ENCODE measurements around the gene ANO9. TPM values are rescaled to one million over a fixed set of nuclear protein-coding genes. Genes with fewer than 3 reads are reported as not detected.

The ANO9 gene
- total RNA-seq, 1 experiment from 2014 or later: 85.5 TPM

DNA sequence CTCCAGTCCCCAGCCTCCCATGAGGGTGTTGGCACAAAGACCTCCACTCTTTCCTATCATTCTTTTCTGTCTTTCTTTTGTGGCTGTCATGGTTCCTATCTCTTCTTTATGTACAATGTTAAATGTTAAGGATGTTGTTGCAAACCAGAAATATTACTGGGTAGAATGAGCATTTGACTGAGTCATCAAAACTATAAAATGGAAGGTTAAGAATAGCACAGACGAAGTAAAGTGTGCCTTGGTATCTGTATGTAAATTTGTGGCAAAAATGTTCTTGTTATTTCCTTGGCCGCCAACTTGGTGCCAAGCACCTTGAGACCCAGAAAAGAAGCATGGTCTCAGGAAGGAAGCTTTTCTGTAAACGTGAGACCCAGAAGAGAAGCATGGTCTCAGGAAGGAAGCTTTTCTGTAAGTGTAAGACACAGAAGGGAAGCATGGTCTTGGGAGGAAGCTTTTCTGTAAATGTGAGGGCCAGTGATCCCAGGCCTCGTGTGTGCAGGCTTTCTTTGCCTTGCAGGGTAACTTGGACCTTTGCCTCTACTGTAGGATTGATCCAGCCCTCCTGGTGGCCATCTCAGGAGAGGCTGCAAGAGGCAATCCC, 54.5 kb downstream of the ANO9 start:
- H3K9me3 Mint-ChIP-seq (ENCODE audit: unreplicated experiment): peaks cover 14% of the 10 kb centered on the region
- no peak for DNase-seq
- Histone ChIP-seq H3K27me3 (replicated peaks; ENCODE audit: control insufficient read depth, insufficient read depth, low read length) (no peaks in the 10 kb centered on the region), H3K4me1 (peaks cover 9% of the 10 kb centered on the region), H3K9me3 (peaks cover 9% of the 10 kb centered on the region), H3K4me3 (ENCODE audit: low read depth, low read length) (no peak overlapping the region), H3K36me3 (ENCODE audit: control insufficient read depth, insufficient read depth, low read length) (no peaks in the 10 kb centered on the region)
- intact Hi-C loops (cut with micrococcal nuclease; ENCODE audit: unreplicated experiment): no loop called here
- TF ChIP-seq, protein P1, sequence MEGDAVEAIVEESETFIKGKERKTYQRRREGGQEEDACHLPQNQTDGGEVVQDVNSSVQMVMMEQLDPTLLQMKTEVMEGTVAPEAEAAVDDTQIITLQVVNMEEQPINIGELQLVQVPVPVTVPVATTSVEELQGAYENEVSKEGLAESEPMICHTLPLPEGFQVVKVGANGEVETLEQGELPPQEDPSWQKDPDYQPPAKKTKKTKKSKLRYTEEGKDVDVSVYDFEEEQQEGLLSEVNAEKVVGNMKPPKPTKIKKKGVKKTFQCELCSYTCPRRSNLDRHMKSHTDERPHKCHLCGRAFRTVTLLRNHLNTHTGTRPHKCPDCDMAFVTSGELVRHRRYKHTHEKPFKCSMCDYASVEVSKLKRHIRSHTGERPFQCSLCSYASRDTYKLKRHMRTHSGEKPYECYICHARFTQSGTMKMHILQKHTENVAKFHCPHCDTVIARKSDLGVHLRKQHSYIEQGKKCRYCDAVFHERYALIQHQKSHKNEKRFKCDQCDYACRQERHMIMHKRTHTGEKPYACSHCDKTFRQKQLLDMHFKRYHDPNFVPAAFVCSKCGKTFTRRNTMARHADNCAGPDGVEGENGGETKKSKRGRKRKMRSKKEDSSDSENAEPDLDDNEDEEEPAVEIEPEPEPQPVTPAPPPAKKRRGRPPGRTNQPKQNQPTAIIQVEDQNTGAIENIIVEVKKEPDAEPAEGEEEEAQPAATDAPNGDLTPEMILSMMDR (IDR thresholded peaks at IDR 0.05; ENCODE audit: insufficient read depth in 1 of 2, low read depth in 1 of 2, low read length in 1 of 2, severe bottlenecking in 1 of 2, unreplicated experiment in 1 of 2): no peak
- peaks cover 9% of the 10 kb centered on the region for H3K36me3 Mint-ChIP-seq (ENCODE audit: insufficient read depth, unreplicated experiment)
- no peak overlapping the region for H3K4me3 Mint-ChIP-seq (ENCODE audit: unreplicated experiment)
- no peaks in the 10 kb centered on the region for H3K27me3 Mint-ChIP-seq (ENCODE audit: insufficient read depth, unreplicated experiment)
- H3K27ac Mint-ChIP-seq (ENCODE audit: unreplicated experiment): no peak overlapping the region
- ChIA-PET POLR2A (no interaction called here), CTCF (no interaction called here)
- no peaks in the 10 kb centered on the region for H3K4me1 Mint-ChIP-seq (ENCODE audit: low read depth, unreplicated experiment)
- BruUV-seq (replicated peaks): no TSS peak

DNA sequence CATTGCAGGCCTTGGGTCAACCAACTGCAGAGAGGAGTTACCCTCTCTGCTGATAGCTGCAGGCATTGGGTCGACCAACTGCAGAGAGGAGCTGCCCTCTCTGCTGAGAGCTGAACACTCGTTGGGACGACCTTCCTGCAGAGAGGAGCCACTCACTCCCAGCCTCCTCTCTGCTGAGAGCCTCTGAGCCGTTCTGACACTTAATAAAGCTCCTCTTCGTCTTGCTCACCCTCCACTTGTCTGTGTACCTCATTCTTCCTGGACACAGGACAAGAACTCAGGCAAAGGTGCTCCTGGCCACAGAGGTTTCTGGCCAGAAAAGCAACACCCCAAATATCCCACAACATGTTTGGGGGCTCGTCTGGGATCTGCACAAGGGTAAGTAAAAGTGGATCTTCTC, 55.3 kb downstream of the ANO9 start:
- H3K4me3 Mint-ChIP-seq (ENCODE audit: unreplicated experiment): no peak overlapping the region
- H3K9me3 ChIP-seq: peaks cover 9% of the 10 kb centered on the region
- H3K27me3 Mint-ChIP-seq (ENCODE audit: insufficient read depth, unreplicated experiment): no peaks in the 10 kb centered on the region
- peaks cover 1% of the 10 kb centered on the region for H3K4me1 ChIP-seq
- no peak for DNase-seq
- H3K4me3 ChIP-seq (ENCODE audit: low read depth, low read length): no peak overlapping the region
- intact Hi-C loops (cut with micrococcal nuclease; ENCODE audit: unreplicated experiment): no loop called here
- H3K36me3 Mint-ChIP-seq (ENCODE audit: insufficient read depth, unreplicated experiment): peaks cover 9% of the 10 kb centered on the region
- TF ChIP-seq, protein P1 (IDR thresholded peaks at IDR 0.05; ENCODE audit: insufficient read depth in 1 of 2, low read depth in 1 of 2, low read length in 1 of 2, severe bottlenecking in 1 of 2, unreplicated experiment in 1 of 2): no peak
- ChIA-PET POLR2A (no interaction called here), CTCF (no interaction called here)
- H3K4me1 Mint-ChIP-seq (ENCODE audit: low read depth, unreplicated experiment): no peaks in the 10 kb centered on the region
- peaks cover 14% of the 10 kb centered on the region for H3K9me3 Mint-ChIP-seq (ENCODE audit: unreplicated experiment)
- no peaks in the 10 kb centered on the region for H3K27me3 ChIP-seq (replicated peaks; ENCODE audit: control insufficient read depth, insufficient read depth, low read length)
- no peak overlapping the region for H3K27ac Mint-ChIP-seq (ENCODE audit: unreplicated experiment)
- H3K36me3 ChIP-seq (ENCODE audit: control insufficient read depth, insufficient read depth, low read length): no peaks in the 10 kb centered on the region
- BruUV-seq (replicated peaks): no TSS peak

DNA sequence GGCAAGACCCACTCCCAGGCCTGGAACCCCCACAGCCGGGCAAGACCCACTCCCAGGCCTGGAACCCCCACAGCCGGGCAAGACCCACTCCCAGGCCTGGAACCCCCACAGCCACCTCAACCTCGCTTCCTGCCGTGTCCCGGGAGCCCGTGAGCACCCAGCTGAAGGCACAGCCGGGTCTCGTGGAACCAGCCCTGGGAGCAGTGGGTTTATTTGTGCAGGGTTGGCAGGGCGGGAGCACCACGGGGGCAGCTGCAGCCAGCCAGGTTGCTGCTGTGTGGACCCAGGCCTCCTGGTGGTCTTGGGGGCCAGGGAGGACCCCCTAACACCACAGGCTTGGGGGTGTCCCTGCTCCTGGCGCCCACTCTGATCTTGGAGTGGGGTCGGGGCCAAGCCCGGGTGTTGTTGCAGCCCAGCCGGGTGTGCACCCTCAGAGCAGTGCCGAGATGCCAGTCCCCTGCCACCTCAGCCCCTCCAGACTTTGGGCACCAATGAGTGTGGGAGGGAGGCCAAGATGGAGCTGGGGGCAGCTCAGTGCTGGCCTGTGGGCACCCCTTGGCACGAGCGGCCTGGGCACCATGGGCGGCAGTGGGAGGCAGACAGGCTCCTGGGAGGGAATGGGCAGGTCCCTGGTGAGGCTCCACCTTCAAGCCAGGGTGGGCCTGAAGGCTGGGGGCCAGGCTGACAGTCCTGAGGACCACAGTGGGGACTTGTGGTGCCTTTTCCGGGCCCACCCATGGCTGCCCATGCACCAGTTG, 56.0 kb downstream of the ANO9 start:
- Mint-ChIP-seq H3K27me3 (ENCODE audit: insufficient read depth, unreplicated experiment) (no peaks in the 10 kb centered on the region), H3K4me3 (ENCODE audit: unreplicated experiment) (no peak overlapping the region), H3K4me1 (ENCODE audit: low read depth, unreplicated experiment) (no peaks in the 10 kb centered on the region), H3K36me3 (ENCODE audit: insufficient read depth, unreplicated experiment) (peaks cover 9% of the 10 kb centered on the region), H3K27ac (ENCODE audit: unreplicated experiment) (no peak overlapping the region), H3K9me3 (ENCODE audit: unreplicated experiment) (peaks cover 14% of the 10 kb centered on the region)
- BruUV-seq (replicated peaks): no TSS peak
- intact Hi-C loops (cut with micrococcal nuclease; ENCODE audit: unreplicated experiment): no loop called here
- POLR2A ChIA-PET: no interaction called here
- TF ChIP-seq, protein P1 (IDR thresholded peaks at IDR 0.05; ENCODE audit: insufficient read depth in 1 of 2, low read depth in 1 of 2, low read length in 1 of 2, severe bottlenecking in 1 of 2, unreplicated experiment in 1 of 2): no peak
- Histone ChIP-seq H3K4me3 (ENCODE audit: low read depth, low read length) (no peak overlapping the region), H3K4me1 (peaks cover 2% of the 10 kb centered on the region; the same call in 1 of the 2 replicates), H3K9me3 (peaks cover 9% of the 10 kb centered on the region), H3K36me3 (ENCODE audit: control insufficient read depth, insufficient read depth, low read length) (no peaks in the 10 kb centered on the region), H3K27me3 (replicated peaks; ENCODE audit: control insufficient read depth, insufficient read depth, low read length) (no peaks in the 10 kb centered on the region)
- CTCF ChIA-PET: no interaction called here
- DNase-seq: no peak
